NB4 (cell line): ENCODE data around the gene SAP25.
"Not testable (repeated sequence)": the region's sequence is repeated elsewhere in the genome, so short reads cannot be mapped to it uniquely, and the experiment has no call there.

Source experiments
- DNase-seq: peaks from one replicate; pipeline ENCODE4 v3.0.0; 2010; ENCODE audit warnings: low read depth
- H3K4me3 ChIP-seq: one replicate; pipeline ENCODE4 v1.5.1; 2011; ENCODE audit warnings: mild to moderate bottlenecking, low read depth, low read length, moderate library complexity
- CTCF ChIP-seq: IDR thresholded peaks from one replicate; pipeline ENCODE4 v1.5.1; 2012; ENCODE audit warnings: low read depth, low read length
- MAX ChIP-seq: IDR thresholded peaks from 2 replicates; pipeline ENCODE4 v1.6.1; 2011; ENCODE audit warnings: low read depth, low read length
- MYC ChIP-seq: IDR thresholded peaks from 2 replicates; pipeline ENCODE4 v1.6.1; 2011; ENCODE audit warnings: low read depth, low read length
- POLR2A ChIP-seq: IDR thresholded peaks from 2 replicates; pipeline ENCODE4 v1.6.1; 2011; ENCODE audit warnings: mild to moderate bottlenecking; ENCODE audit not compliant: insufficient read length; ENCODE audit errors: extremely low read depth

SAP25 gene

GRCh38 chr7:100532165-100533022 is 41.3 kb downstream of the SAP25 start:
- no peak overlapping the region for H3K4me3 ChIP-seq
- DNase-seq, result no peak
- TF ChIP-seq MYC (no peak), MAX (no peak), CTCF (no peak), POLR2A (no peak)

- DNase-seq, H3K4me3 ChIP-seq: not testable (repeated sequence)
Observed at GRCh38 chr7:100528108-100528866, 45.4 kb downstream of the SAP25 start.

- H3K4me3 ChIP-seq, DNase-seq: not testable (repeated sequence)
Observed at GRCh38 chr7:100523192-100523591, 50.5 kb downstream of the SAP25 start.
